ENCODE results near the gene GTPBP4. TPM values are rescaled to one million over a fixed set of nuclear protein-coding genes. Genes with fewer than 3 reads are reported as not detected.

GTPBP4 gene
- total and polyA plus RNA-seq, 2 of the 13 experiments (the other 11 are each of a cell fraction or from before 2014, with no cell fraction given): 24.1 to 85.5 TPM

- TF ChIP-seq ZBTB25 (CRISPR knock-in tag; IDR thresholded peaks at IDR 0.05) (no peak), THAP7 (CRISPR knock-in tag; IDR thresholded peaks at IDR 0.05) (no peak), ZFP41 (CRISPR knock-in tag; IDR thresholded peaks at IDR 0.05; ENCODE audit: borderline replicate concordance) (no peak), KDM5B (CRISPR knock-in tag; IDR thresholded peaks at IDR 0.05; ENCODE audit: borderline replicate concordance) (peak; percentile 88; the same call in 1 of the 2 replicates), ZNF780A (CRISPR knock-in tag; IDR thresholded peaks at IDR 0.05) (no peak), JUNB (CRISPR knock-in tag; IDR thresholded peaks at IDR 0.05; ENCODE audit: borderline replicate concordance) (no peak), FOXM1 (CRISPR knock-in tag; IDR thresholded peaks at IDR 0.05) (no peak), ZNF672 (CRISPR knock-in tag; IDR thresholded peaks at IDR 0.05) (no peak), TERF1 (CRISPR knock-in tag; IDR thresholded peaks at IDR 0.05) (0 out of 2 replicates have a peak, but pooled peaks have one; percentile 74), DNMT1 (CRISPR knock-in tag; IDR thresholded peaks at IDR 0.05) (no peak), GZF1 (CRISPR knock-in tag; IDR thresholded peaks at IDR 0.05) (no peak), SOX5 (CRISPR knock-in tag; IDR thresholded peaks at IDR 0.05; ENCODE audit: borderline replicate concordance) (no peak), HNF4A (CRISPR knock-in tag; IDR thresholded peaks at IDR 0.05) (no peak; the same call in 1 of the 2 replicates), ZNF512 (CRISPR knock-in tag; IDR thresholded peaks at IDR 0.05) (no peak)
- TF ChIP-seq, protein P1, sequence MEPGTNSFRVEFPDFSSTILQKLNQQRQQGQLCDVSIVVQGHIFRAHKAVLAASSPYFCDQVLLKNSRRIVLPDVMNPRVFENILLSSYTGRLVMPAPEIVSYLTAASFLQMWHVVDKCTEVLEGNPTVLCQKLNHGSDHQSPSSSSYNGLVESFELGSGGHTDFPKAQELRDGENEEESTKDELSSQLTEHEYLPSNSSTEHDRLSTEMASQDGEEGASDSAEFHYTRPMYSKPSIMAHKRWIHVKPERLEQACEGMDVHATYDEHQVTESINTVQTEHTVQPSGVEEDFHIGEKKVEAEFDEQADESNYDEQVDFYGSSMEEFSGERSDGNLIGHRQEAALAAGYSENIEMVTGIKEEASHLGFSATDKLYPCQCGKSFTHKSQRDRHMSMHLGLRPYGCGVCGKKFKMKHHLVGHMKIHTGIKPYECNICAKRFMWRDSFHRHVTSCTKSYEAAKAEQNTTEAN (CRISPR knock-in tag; conservative IDR thresholded peaks at IDR 0.05): peak; percentile 55; the same call in 1 of the 2 replicates
- TF ChIP-seq, protein P2, sequence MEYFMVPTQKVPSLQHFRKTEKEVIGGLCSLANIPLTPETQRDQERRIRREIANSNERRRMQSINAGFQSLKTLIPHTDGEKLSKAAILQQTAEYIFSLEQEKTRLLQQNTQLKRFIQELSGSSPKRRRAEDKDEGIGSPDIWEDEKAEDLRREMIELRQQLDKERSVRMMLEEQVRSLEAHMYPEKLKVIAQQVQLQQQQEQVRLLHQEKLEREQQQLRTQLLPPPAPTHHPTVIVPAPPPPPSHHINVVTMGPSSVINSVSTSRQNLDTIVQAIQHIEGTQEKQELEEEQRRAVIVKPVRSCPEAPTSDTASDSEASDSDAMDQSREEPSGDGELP (IDR thresholded peaks at IDR 0.05; ENCODE audit: borderline replicate concordance, low read depth): no peak
- TF ChIP-seq, protein P3, sequence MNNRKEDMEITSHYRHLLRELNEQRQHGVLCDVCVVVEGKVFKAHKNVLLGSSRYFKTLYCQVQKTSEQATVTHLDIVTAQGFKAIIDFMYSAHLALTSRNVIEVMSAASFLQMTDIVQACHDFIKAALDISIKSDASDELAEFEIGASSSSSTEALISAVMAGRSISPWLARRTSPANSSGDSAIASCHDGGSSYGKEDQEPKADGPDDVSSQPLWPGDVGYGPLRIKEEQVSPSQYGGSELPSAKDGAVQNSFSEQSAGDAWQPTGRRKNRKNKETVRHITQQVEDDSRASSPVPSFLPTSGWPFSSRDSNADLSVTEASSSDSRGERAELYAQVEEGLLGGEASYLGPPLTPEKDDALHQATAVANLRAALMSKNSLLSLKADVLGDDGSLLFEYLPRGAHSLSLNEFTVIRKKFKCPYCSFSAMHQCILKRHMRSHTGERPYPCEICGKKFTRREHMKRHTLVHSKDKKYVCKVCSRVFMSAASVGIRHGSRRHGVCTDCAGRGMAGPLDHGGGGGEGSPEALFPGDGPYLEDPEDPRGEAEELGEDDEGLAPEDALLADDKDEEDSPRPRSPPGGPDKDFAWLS (CRISPR knock-in tag; IDR thresholded peaks at IDR 0.05; ENCODE audit: borderline replicate concordance): no peak
These were observed at the start of gene GTPBP4 (continued) for GRCh38 chr10:987870-988666.

Measured in HepG2 (cell line).